Natural killer cell (primary cell): ENCODE data around the gene ALDH1L1. TPM values are rescaled to one million over a fixed set of nuclear protein-coding genes. Genes with fewer than 3 reads are reported as not detected.

ENCODE experiments used
- ATAC-seq, 3 donors: fragments of 150-1000 bp in 2 of 3; fragments of 200-7000 bp in 1 of 3; cut with Tn5 transposase; 1 replicate in 1 of 3; 2 replicates in 2 of 3; pipeline ENCODE4 v1.10.0; 2021; ENCODE audit warnings: mild to moderate bottlenecking in 2 of 3, moderate library complexity in 2 of 3
- DNase-seq, 2 donors: peaks; one replicate each; pipeline versions ENCODE4 v3.0.0 to v3.0.0-alpha.2; 2013 to 2021; ENCODE audit warnings: mixed read lengths in 1 of 2
- H3K27ac ChIP-seq: one replicate; pipeline ENCODE4 v1.5.1; 2013; ENCODE audit warnings: mild to moderate bottlenecking, low read length
- H3K27me3 ChIP-seq: one replicate; pipeline ENCODE4 v1.6.1; 2013; ENCODE audit warnings: low read length; ENCODE audit not compliant: control insufficient read depth, insufficient read depth
- H3K36me3 ChIP-seq: one replicate; pipeline ENCODE4 v1.6.1; 2013; ENCODE audit warnings: low read length; ENCODE audit not compliant: control insufficient read depth, insufficient read depth
- H3K4me1 ChIP-seq: one replicate; pipeline ENCODE4 v1.6.1; 2013; ENCODE audit warnings: low read length; ENCODE audit not compliant: control insufficient read depth, insufficient read depth
- H3K4me3 ChIP-seq: one replicate; pipeline ENCODE4 v1.5.1; 2013; ENCODE audit warnings: low read length
- H3K9me3 ChIP-seq: one replicate; pipeline ENCODE4 v1.6.1; 2013; ENCODE audit warnings: low read length; ENCODE audit not compliant: control insufficient read depth, insufficient read depth
- H3K27ac Mint-ChIP-seq, 2 donors: one replicate each; pipeline ENCODE4 v1.8.0; 2022; ENCODE audit warnings: mild to moderate bottlenecking in 2 of 2, mixed read lengths in 2 of 2, moderate library complexity in 1 of 2
- H3K27me3 Mint-ChIP-seq, 2 donors: one replicate each; pipeline ENCODE4 v1.8.0; 2022; ENCODE audit warnings: low read depth in 2 of 2, mixed read lengths in 2 of 2
- H3K36me3 Mint-ChIP-seq: one replicate; pipeline ENCODE4 v1.8.0; 2022; ENCODE audit warnings: mixed read lengths
- H3K4me1 Mint-ChIP-seq, 2 donors: one replicate each; pipeline ENCODE4 v1.8.0; 2022; ENCODE audit warnings: mixed read lengths in 2 of 2
- H3K4me3 Mint-ChIP-seq: one replicate; pipeline ENCODE4 v1.8.0; 2022; ENCODE audit warnings: mild to moderate bottlenecking, moderate library complexity, mixed read lengths
- H3K9me3 Mint-ChIP-seq, 2 donors: one replicate each; pipeline ENCODE4 v1.8.0; 2022; ENCODE audit warnings: mixed read lengths in 2 of 2
- WGBS: methylation state at CpG from one replicate; pipeline ENCODE4 v1.1.7; 2013; ENCODE audit warnings: missing lambda C conversion rate; ENCODE audit not compliant: insufficient coverage; 5-methylcytosine and 5-hydroxymethylcytosine counted together
- intact Hi-C: fragments of 100-400 bp; cut with micrococcal nuclease; formaldehyde crosslinking; loops from one replicate; pipeline ENCODE4 v1.14.2; 2022
- total RNA-seq, 4 donors: library from RNA; stranded (reverse); fragments of 120-200 nt in 1 of 4; gene quantifications; one replicate each; pipeline versions ENCODE4 v1.2.3 to v1.2.4, GENCODE V29; 2013 to 2022
- TF ChIP-seq, protein P1 (sequence below): fragments of 200-600 bp; IDR thresholded peaks from one replicate; pipeline ENCODE4 v1.8.0; 2022; ENCODE audit warnings: antibody characterized with exemption

ALDH1L1 gene
- total RNA-seq, 3 donors from 2014 or later (not counting 1 experiment from before 2014, with no cell fraction given), result not detected

- no peak overlapping the region for H3K4me3 ChIP-seq
- no peak overlapping the region for H3K27ac ChIP-seq
- intact Hi-C loops, result no loop called here
- H3K36me3 ChIP-seq, result no peaks in the 10 kb centered on the region
- no peaks in the 10 kb centered on the region for H3K27me3 ChIP-seq
- TF ChIP-seq, protein P1, sequence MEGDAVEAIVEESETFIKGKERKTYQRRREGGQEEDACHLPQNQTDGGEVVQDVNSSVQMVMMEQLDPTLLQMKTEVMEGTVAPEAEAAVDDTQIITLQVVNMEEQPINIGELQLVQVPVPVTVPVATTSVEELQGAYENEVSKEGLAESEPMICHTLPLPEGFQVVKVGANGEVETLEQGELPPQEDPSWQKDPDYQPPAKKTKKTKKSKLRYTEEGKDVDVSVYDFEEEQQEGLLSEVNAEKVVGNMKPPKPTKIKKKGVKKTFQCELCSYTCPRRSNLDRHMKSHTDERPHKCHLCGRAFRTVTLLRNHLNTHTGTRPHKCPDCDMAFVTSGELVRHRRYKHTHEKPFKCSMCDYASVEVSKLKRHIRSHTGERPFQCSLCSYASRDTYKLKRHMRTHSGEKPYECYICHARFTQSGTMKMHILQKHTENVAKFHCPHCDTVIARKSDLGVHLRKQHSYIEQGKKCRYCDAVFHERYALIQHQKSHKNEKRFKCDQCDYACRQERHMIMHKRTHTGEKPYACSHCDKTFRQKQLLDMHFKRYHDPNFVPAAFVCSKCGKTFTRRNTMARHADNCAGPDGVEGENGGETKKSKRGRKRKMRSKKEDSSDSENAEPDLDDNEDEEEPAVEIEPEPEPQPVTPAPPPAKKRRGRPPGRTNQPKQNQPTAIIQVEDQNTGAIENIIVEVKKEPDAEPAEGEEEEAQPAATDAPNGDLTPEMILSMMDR, result no peak
- no peak overlapping the region for H3K27ac Mint-ChIP-seq
- no peaks in the 10 kb centered on the region for H3K27me3 Mint-ChIP-seq
- peaks cover 4% of the 10 kb centered on the region for H3K9me3 ChIP-seq
- H3K9me3 Mint-ChIP-seq, result no peaks in the 10 kb centered on the region
- WGBS, result 86% methylated on average over 7 of the region's 8 CpGs
- no peaks in the 10 kb centered on the region for H3K4me1 ChIP-seq
- DNase-seq (peak in 1 of 2 donors; percentile 10), ATAC-seq (no peak)
- no peak overlapping the region for H3K4me3 Mint-ChIP-seq
- no peaks in the 10 kb centered on the region for H3K4me1 Mint-ChIP-seq
- H3K36me3 Mint-ChIP-seq, result peaks cover 8% of the 10 kb centered on the region
Measured at GRCh38 chr3:126102011-126102410, 78.4 kb downstream of the ALDH1L1 start.

DNA sequence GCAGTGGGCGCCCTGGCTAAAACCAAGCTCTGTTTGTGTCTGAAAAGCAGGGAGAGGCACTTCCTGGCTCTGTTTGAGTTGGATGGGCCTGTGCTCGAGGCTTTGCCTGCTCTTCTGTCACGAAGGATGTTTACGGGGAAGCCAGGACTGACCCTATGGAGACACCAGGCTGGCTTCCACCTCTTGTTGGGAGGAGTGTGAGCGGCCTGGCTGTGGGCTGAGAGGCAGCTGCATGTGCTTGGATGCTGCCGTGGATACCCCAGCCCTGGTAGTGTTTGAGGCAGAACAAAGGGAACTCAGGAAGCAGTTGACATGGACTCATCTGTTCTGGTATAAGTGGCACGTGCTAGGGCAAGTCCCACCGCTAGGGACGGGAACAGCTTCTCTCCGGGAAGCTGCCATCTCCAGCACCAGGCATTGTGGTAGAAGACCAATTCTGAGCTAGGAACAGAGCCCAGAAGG is 78.8 kb downstream of the ALDH1L1 start:
- no peak for DNase-seq

GRCh38 chr3:126100634-126101301 is 79.6 kb downstream of the ALDH1L1 start:
- H3K27me3 ChIP-seq, result no peaks in the 10 kb centered on the region
- no peak for ATAC-seq
- Mint-ChIP-seq H3K4me1 (no peaks in the 10 kb centered on the region), H3K27me3 (no peaks in the 10 kb centered on the region), H3K27ac (no peak overlapping the region), H3K9me3 (no peaks in the 10 kb centered on the region), H3K36me3 (peaks cover 15% of the 10 kb centered on the region), H3K4me3 (no peak overlapping the region)
- no peak for DNase-seq
- H3K27ac ChIP-seq, result no peak overlapping the region
- no peaks in the 10 kb centered on the region for H3K36me3 ChIP-seq
- no peak overlapping the region for H3K4me3 ChIP-seq
- 85% methylated on average over 18 of the region's 18 CpGs for WGBS
- intact Hi-C loops, result no loop called here
- peaks cover 15% of the 10 kb centered on the region for H3K9me3 ChIP-seq
- TF ChIP-seq, protein P1, result no peak
- no peaks in the 10 kb centered on the region for H3K4me1 ChIP-seq

More for the DNA sequence above, 78.8 kb downstream of the ALDH1L1 start:
- H3K4me1 Mint-ChIP-seq, result no peaks in the 10 kb centered on the region
- Histone ChIP-seq H3K27ac (no peak overlapping the region), H3K27me3 (no peaks in the 10 kb centered on the region), H3K4me1 (no peaks in the 10 kb centered on the region), H3K36me3 (no peaks in the 10 kb centered on the region), H3K9me3 (peaks cover 9% of the 10 kb centered on the region), H3K4me3 (no peak overlapping the region)
- TF ChIP-seq, protein P1, result no peak
- intact Hi-C loops, result no loop called here
- H3K36me3 Mint-ChIP-seq, result peaks cover 13% of the 10 kb centered on the region
- no peaks in the 10 kb centered on the region for H3K9me3 Mint-ChIP-seq
- no peaks in the 10 kb centered on the region for H3K27me3 Mint-ChIP-seq
- ATAC-seq, result no peak
- no peak overlapping the region for H3K27ac Mint-ChIP-seq
- WGBS, result 87% methylated on average over 10 of the region's 10 CpGs
- H3K4me3 Mint-ChIP-seq, result no peak overlapping the region

- peaks cover 20% of the 10 kb centered on the region for H3K36me3 Mint-ChIP-seq
Measured at GRCh38 chr3:126100269-126100633, 80.1 kb downstream of the ALDH1L1 start.

More at GRCh38 chr3:126100269-126100633, 80.1 kb downstream of the ALDH1L1 start:
- H3K4me1 Mint-ChIP-seq, result no peaks in the 10 kb centered on the region
- Histone ChIP-seq H3K27me3 (no peaks in the 10 kb centered on the region), H3K36me3 (no peaks in the 10 kb centered on the region), H3K4me3 (no peak overlapping the region), H3K4me1 (no peaks in the 10 kb centered on the region), H3K9me3 (peaks cover 15% of the 10 kb centered on the region), H3K27ac (no peak overlapping the region)
- 79% methylated on average over 3 of the region's 4 CpGs for WGBS
- no peak overlapping the region for H3K4me3 Mint-ChIP-seq
- DNase-seq, result no peak
- intact Hi-C loops, result no loop called here
- no peak for ATAC-seq
- H3K9me3 Mint-ChIP-seq, result no peaks in the 10 kb centered on the region
- no peaks in the 10 kb centered on the region for H3K27me3 Mint-ChIP-seq
- no peak overlapping the region for H3K27ac Mint-ChIP-seq
- TF ChIP-seq, protein P1, result no peak
